Mucosa of descending colon (tissue), 3 donors: ENCODE data around the gene NMNAT2. TPM values are rescaled to one million over a fixed set of nuclear protein-coding genes. Genes with fewer than 3 reads are reported as not detected.

Experiments
- ATAC-seq: fragments of 200-7000 bp; cut with Tn5 transposase; one replicate; pipeline ENCODE4 v1.9.1; 2020; ENCODE audit warnings: mild to moderate bottlenecking, moderate library complexity
- DNase-seq, 3 donors: peaks; one replicate each; pipeline ENCODE4 v3.0.0-alpha.2; 2020
- H3K36me3 ChIP-seq: fragments of 200-600 bp; one replicate; pipeline ENCODE4 v1.8.0; 2021; ENCODE audit warnings: low read depth, mild to moderate bottlenecking
- H3K4me1 ChIP-seq: fragments of 200-600 bp; one replicate; pipeline ENCODE4 v1.8.0; 2021; ENCODE audit warnings: low read depth, mild to moderate bottlenecking
- H3K4me3 ChIP-seq: fragments of 200-600 bp; one replicate; pipeline ENCODE4 v1.8.0; 2021; ENCODE audit warnings: mild to moderate bottlenecking
- H3K9me3 ChIP-seq: fragments of 200-600 bp; one replicate; pipeline ENCODE4 v1.8.0; 2021; ENCODE audit warnings: mild to moderate bottlenecking
- intact Hi-C, 2 donors: fragments of 100-400 bp; cut with DNase I in 1 of 2; cut with micrococcal nuclease in 1 of 2; formaldehyde crosslinking; loops; one replicate each; pipeline versions ENCODE4 v1.11.0 to v1.11.1; 2022; cut with DNase I, micrococcal nuclease
- total RNA-seq, 3 donors: library from RNA; stranded (reverse); fragmentation: NEBNext Ultra II Directional in 2 of 3; extraction: Animal tissue kit (Norgen Biotek cat#: 25700) in 2 of 3; gene quantifications; one replicate each; pipeline versions ENCODE4 v1.2.1 to v1.2.4, GENCODE V29; 2021 to 2023
- TF ChIP-seq, protein P1 (sequence below): fragments of 200-600 bp; IDR thresholded peaks from one replicate; pipeline ENCODE4 v1.8.0; 2022; ENCODE audit warnings: antibody characterized with exemption, mild to moderate bottlenecking
- donor health status: DM: no; HTN: no; CAD: no; lungs with moderate emphysema.
- donor health status: DM: no; HTN: no; CAD: no.
- donor health status: DM: no; HTN: yes; CAD: no.

Gene NMNAT2
- total RNA-seq, 3 donors from 2014 or later, result 0.29 to 3.6 (median 0.87) TPM

DNA sequence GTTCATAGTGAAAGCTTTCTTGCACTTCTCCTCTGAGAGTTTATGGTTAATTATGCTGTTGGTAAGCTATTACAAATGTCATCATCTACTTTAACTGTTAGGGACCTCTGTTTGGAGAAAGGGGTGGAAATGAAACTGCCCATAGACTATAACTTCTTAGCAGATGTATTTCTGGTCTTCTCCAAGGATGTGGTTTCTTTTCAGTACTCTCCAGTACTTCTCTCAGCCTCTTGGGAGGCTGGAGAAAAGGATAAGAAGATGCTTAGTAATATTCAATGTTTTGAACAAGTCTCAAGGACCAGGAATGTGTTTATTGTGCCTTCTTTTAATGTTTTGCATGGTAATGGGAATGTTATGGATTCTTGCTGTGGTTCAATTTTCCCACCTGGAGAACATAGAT lies 171.7 kb downstream of the NMNAT2 start:
- TF ChIP-seq, protein P1, sequence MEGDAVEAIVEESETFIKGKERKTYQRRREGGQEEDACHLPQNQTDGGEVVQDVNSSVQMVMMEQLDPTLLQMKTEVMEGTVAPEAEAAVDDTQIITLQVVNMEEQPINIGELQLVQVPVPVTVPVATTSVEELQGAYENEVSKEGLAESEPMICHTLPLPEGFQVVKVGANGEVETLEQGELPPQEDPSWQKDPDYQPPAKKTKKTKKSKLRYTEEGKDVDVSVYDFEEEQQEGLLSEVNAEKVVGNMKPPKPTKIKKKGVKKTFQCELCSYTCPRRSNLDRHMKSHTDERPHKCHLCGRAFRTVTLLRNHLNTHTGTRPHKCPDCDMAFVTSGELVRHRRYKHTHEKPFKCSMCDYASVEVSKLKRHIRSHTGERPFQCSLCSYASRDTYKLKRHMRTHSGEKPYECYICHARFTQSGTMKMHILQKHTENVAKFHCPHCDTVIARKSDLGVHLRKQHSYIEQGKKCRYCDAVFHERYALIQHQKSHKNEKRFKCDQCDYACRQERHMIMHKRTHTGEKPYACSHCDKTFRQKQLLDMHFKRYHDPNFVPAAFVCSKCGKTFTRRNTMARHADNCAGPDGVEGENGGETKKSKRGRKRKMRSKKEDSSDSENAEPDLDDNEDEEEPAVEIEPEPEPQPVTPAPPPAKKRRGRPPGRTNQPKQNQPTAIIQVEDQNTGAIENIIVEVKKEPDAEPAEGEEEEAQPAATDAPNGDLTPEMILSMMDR, result no peak
- no peak for ATAC-seq
- no peak overlapping the region for H3K4me3 ChIP-seq
- intact Hi-C loops, result no loop called here
- no peaks in the 10 kb centered on the region for H3K36me3 ChIP-seq
- no peak for DNase-seq
- H3K9me3 ChIP-seq, result no peaks in the 10 kb centered on the region
- no peaks in the 10 kb centered on the region for H3K4me1 ChIP-seq

DNA sequence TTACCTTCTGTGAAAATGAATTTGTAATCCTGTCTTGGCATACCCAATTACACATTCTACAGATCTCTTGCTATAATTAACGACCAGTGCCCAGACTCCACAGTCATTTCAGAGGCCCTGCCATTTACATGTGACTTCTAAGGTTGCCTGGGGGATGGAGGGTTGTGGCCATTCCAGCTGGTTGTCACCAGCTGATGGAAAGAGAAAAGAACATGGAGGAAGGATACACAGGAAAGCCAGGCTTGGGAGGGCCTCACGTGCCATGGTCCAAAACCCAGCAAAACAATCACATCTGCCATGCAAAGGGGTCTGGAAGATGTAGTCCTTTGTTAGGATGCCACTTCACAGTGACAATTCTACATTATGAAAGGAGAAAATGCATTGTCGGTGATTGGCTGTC lies 172.8 kb downstream of the NMNAT2 start:
- DNase-seq, result no peak
- H3K36me3 ChIP-seq, result no peaks in the 10 kb centered on the region
- TF ChIP-seq, protein P1, result no peak
- H3K4me3 ChIP-seq, result no peak overlapping the region
- H3K4me1 ChIP-seq, result no peaks in the 10 kb centered on the region
- no peak for ATAC-seq
- H3K9me3 ChIP-seq, result no peaks in the 10 kb centered on the region
- intact Hi-C loops, result no loop called here

DNA sequence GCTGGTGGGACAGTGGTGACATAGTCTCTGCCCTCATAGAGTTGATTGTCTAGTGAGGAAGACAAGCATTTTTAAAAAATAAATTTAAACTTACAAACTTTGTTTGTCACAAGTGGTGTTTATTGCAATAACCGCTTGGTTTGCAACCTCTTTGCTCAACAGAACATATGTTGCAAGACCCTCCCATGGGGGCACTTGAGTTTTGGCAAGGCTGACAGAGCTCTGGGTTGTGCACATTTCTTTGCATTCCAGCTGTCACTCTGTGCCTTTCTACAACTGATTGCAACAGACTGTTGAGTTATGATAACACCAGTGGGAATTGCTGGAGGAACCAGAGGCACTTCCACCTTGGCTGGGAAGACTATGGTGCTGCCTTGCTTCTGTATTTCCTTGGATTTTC lies 173.7 kb downstream of the NMNAT2 start:
- Histone ChIP-seq H3K4me3 (no peak overlapping the region), H3K36me3 (no peaks in the 10 kb centered on the region), H3K9me3 (no peaks in the 10 kb centered on the region), H3K4me1 (no peaks in the 10 kb centered on the region)
- TF ChIP-seq, protein P1, result no peak
- ATAC-seq (peak; percentile 48), DNase-seq (peak; percentile 42 to 60 (median 53))
- intact Hi-C loops, result no loop called here

DNA sequence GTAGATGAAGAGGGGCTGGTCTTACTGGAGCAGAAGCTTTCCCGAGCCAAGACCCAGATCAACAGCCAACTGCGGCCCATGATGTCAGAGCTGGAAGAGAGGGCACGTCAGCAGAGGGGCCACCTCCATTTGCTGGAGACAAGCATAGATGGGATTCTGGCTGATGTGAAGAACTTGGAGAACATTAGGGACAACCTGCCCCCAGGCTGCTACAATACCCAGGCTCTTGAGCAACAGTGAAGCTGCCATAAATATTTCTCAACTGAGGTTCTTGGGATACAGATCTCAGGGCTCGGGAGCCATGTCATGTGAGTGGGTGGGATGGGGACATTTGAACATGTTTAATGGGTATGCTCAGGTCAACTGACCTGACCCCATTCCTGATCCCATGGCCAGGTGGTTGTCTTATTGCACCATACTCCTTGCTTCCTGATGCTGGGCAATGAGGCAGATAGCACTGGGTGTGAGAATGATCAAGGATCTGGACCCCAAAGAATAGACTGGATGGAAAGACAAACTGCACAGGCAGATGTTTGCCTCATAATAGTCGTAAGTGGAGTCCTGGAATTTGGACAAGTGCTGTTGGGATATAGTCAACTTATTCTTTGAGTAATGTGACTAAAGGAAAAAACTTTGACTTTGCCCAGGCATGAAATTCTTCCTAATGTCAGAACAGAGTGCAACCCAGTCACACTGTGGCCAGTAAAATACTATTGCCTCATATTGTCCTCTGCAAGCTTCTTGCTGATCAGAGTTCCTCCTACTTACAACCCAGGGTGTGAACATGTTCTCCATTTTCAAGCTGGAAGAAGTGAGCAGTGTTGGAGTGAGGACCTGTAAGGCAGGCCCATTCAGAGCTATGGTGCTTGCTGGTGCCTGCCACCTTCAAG lies 174.8 kb downstream of the NMNAT2 start:
- no peaks in the 10 kb centered on the region for H3K36me3 ChIP-seq
- no peaks in the 10 kb centered on the region for H3K4me1 ChIP-seq
- H3K4me3 ChIP-seq, result no peak overlapping the region
- H3K9me3 ChIP-seq, result no peaks in the 10 kb centered on the region
- intact Hi-C loops, result no loop called here
- TF ChIP-seq, protein P1, result no peak
- DNase-seq (peak in 2 of 3 donors; percentile 12 to 54), ATAC-seq (peak; percentile 56)

DNA sequence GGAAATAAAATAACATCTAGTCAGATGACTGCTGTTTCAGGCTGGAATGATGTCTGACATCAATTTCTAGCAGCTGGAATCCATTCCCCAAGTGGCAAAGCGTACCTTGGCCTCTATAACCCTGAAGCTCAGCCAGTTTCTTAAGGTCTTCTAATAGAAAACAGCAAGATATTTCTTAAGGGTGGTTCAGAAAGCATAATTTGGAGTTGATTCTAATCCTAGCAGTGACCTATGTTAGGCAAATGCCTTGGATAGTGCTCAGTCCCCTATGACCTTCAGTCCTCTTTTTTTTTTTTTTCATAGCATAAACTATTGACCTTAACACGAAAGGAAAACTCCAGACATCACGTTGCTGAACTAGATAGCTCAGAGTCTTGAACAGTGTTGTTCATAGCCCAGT lies 175.6 kb downstream of the NMNAT2 start:
- H3K36me3 ChIP-seq, result no peaks in the 10 kb centered on the region
- H3K4me1 ChIP-seq, result no peaks in the 10 kb centered on the region
- no peak overlapping the region for H3K4me3 ChIP-seq
- H3K9me3 ChIP-seq, result no peaks in the 10 kb centered on the region
- ATAC-seq (no peak), DNase-seq (no peak)
- TF ChIP-seq, protein P1, result no peak
- intact Hi-C loops, result no loop called here
